ENCODE results near the gene SGSH. TPM values are rescaled to one million over a fixed set of nuclear protein-coding genes. Genes with fewer than 3 reads are reported as not detected.

SGSH gene
- total RNA-seq, 1 experiment from 2014 or later, result 42.8 TPM

DNA sequence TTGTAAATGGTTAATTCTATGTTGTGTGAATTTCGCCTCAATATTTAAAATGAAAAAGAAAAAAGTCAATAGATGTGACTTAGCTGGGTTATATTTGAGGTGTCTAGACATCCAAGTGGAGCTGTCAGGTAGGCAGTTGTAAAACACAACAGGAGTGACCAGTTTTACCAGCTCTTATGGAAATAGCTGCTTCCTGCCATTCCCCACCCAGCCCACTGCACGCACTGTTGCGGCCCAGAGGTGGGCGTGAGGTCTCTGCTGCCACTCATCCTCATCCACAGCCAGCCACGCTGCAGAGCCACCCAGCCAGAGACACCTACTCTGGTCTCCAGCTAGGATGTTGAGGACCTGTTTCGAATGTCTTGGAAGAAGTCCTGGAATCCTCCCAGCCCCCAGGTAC lies 53.7 kb downstream of the SGSH start:
- H3K4me1 Mint-ChIP-seq (ENCODE audit: low read depth, unreplicated experiment), result peaks cover 26% of the 10 kb centered on the region
- no peak overlapping the region for H3K4me3 Mint-ChIP-seq (ENCODE audit: unreplicated experiment)
- DNase-seq, result peak; percentile 48 to 55
- H3K27me3 Mint-ChIP-seq (ENCODE audit: insufficient read depth, unreplicated experiment), result no peaks in the 10 kb centered on the region
- POLR2A ChIA-PET, result interaction anchor here (0.6 to 0.7 kb wide), 3 partner anchors 24 to 288 kb away, joined by 4 to 5 read pairs (median 5); no protein-coding TSS in a partner anchor
- intact Hi-C loops (cut with micrococcal nuclease; ENCODE audit: unreplicated experiment), result no loop called here
- Histone ChIP-seq H3K4me1 (peaks cover 12% of the 10 kb centered on the region), H3K9me3 (0 out of 2 replicates have a peak, but pooled peaks cover 3% of the 10 kb centered on the region), H3K36me3 (ENCODE audit: control insufficient read depth, insufficient read depth, low read length) (no peaks in the 10 kb centered on the region), H3K27me3 (replicated peaks; ENCODE audit: control insufficient read depth, insufficient read depth, low read length) (no peaks in the 10 kb centered on the region), H3K4me3 (ENCODE audit: low read depth, low read length) (no peak overlapping the region)
- no TSS peak for BruUV-seq (replicated peaks)
- TF ChIP-seq CTCF (IDR thresholded peaks at IDR 0.05; ENCODE audit: insufficient read depth in 1 of 2, low read depth in 1 of 2, low read length in 1 of 2, severe bottlenecking in 1 of 2, unreplicated experiment in 1 of 2), result no peak
- CTCF ChIA-PET, result no interaction called here
- no peaks in the 10 kb centered on the region for H3K36me3 Mint-ChIP-seq (ENCODE audit: insufficient read depth, unreplicated experiment)
- H3K9me3 Mint-ChIP-seq (ENCODE audit: unreplicated experiment), result peaks cover 10% of the 10 kb centered on the region
- H3K27ac Mint-ChIP-seq (ENCODE audit: unreplicated experiment), result no peak overlapping the region

GRCh38 chr17:80164185-80164584 lies 55.9 kb downstream of the SGSH start:
- Mint-ChIP-seq H3K27me3 (ENCODE audit: insufficient read depth, unreplicated experiment) (no peaks in the 10 kb centered on the region), H3K27ac (ENCODE audit: unreplicated experiment) (no peak overlapping the region), H3K4me3 (ENCODE audit: unreplicated experiment) (no peak overlapping the region), H3K4me1 (ENCODE audit: low read depth, unreplicated experiment) (peaks cover 6% of the 10 kb centered on the region), H3K9me3 (ENCODE audit: unreplicated experiment) (peaks cover 7% of the 10 kb centered on the region), H3K36me3 (ENCODE audit: insufficient read depth, unreplicated experiment) (no peaks in the 10 kb centered on the region)
- no peak for DNase-seq
- ChIA-PET POLR2A (no interaction called here), CTCF (no interaction called here)
- BruUV-seq (replicated peaks), result no TSS peak
- intact Hi-C loops (cut with micrococcal nuclease; ENCODE audit: unreplicated experiment), result no loop called here
- H3K27me3 ChIP-seq (replicated peaks; ENCODE audit: control insufficient read depth, insufficient read depth, low read length), result no peaks in the 10 kb centered on the region
- no peaks in the 10 kb centered on the region for H3K36me3 ChIP-seq (ENCODE audit: control insufficient read depth, insufficient read depth, low read length)
- TF ChIP-seq CTCF (IDR thresholded peaks at IDR 0.05; ENCODE audit: insufficient read depth in 1 of 2, low read depth in 1 of 2, low read length in 1 of 2, severe bottlenecking in 1 of 2, unreplicated experiment in 1 of 2), result no peak
- H3K9me3 ChIP-seq, result 0 out of 2 replicates have a peak, but pooled peaks cover 3% of the 10 kb centered on the region
- H3K4me3 ChIP-seq (ENCODE audit: low read depth, low read length), result no peak overlapping the region
- no peaks in the 10 kb centered on the region for H3K4me1 ChIP-seq

GRCh38 chr17:80163336-80163735 lies 56.8 kb downstream of the SGSH start:
- intact Hi-C loops (cut with micrococcal nuclease; ENCODE audit: unreplicated experiment), result no loop called here
- Histone ChIP-seq H3K36me3 (ENCODE audit: control insufficient read depth, insufficient read depth, low read length) (no peaks in the 10 kb centered on the region), H3K4me3 (ENCODE audit: low read depth, low read length) (no peak overlapping the region), H3K4me1 (no peaks in the 10 kb centered on the region), H3K27me3 (replicated peaks; ENCODE audit: control insufficient read depth, insufficient read depth, low read length) (no peaks in the 10 kb centered on the region), H3K9me3 (peaks cover 6% of the 10 kb centered on the region; the same call in 1 of the 2 replicates)
- no peaks in the 10 kb centered on the region for H3K36me3 Mint-ChIP-seq (ENCODE audit: insufficient read depth, unreplicated experiment)
- CTCF ChIA-PET, result no interaction called here
- no peaks in the 10 kb centered on the region for H3K4me1 Mint-ChIP-seq (ENCODE audit: low read depth, unreplicated experiment)
- DNase-seq, result no peak
- POLR2A ChIA-PET, result no interaction called here
- H3K27me3 Mint-ChIP-seq (ENCODE audit: insufficient read depth, unreplicated experiment), result no peaks in the 10 kb centered on the region
- no peak overlapping the region for H3K27ac Mint-ChIP-seq (ENCODE audit: unreplicated experiment)
- no peak overlapping the region for H3K4me3 Mint-ChIP-seq (ENCODE audit: unreplicated experiment)
- no TSS peak for BruUV-seq (replicated peaks)
- H3K9me3 Mint-ChIP-seq (ENCODE audit: unreplicated experiment), result no peaks in the 10 kb centered on the region
- no peak for TF ChIP-seq CTCF (IDR thresholded peaks at IDR 0.05; ENCODE audit: insufficient read depth in 1 of 2, low read depth in 1 of 2, low read length in 1 of 2, severe bottlenecking in 1 of 2, unreplicated experiment in 1 of 2)

Data from Caco-2 (cell line).